ENCODE measurements around the gene ZNF805.

DNA sequence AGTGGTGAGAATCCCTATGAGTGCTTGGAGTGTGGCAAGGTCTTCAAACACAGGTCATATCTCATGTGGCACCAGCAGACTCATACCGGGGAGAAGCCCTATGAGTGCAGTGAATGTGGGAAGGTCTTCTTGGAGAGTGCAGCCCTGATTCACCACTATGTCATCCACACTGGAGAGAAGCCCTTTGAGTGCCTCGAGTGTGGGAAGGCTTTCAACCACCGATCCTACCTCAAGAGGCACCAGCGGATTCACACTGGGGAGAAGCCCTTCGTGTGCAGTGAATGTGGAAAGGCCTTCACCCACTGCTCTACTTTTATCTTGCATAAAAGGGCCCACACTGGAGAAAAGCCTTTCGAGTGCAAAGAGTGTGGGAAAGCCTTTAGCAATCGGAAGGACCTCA lies 28.3 kb upstream of the ZNF805 start:
- TF ChIP-seq, protein P1, sequence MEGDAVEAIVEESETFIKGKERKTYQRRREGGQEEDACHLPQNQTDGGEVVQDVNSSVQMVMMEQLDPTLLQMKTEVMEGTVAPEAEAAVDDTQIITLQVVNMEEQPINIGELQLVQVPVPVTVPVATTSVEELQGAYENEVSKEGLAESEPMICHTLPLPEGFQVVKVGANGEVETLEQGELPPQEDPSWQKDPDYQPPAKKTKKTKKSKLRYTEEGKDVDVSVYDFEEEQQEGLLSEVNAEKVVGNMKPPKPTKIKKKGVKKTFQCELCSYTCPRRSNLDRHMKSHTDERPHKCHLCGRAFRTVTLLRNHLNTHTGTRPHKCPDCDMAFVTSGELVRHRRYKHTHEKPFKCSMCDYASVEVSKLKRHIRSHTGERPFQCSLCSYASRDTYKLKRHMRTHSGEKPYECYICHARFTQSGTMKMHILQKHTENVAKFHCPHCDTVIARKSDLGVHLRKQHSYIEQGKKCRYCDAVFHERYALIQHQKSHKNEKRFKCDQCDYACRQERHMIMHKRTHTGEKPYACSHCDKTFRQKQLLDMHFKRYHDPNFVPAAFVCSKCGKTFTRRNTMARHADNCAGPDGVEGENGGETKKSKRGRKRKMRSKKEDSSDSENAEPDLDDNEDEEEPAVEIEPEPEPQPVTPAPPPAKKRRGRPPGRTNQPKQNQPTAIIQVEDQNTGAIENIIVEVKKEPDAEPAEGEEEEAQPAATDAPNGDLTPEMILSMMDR (IDR thresholded peaks at IDR 0.05) = no peak
- TF ChIP-seq EP300 (IDR thresholded peaks at IDR 0.05) = no peak
- TF ChIP-seq POLR2A (IDR thresholded peaks at IDR 0.05; ENCODE audit: low read depth) = no peak
- TF ChIP-seq POLR2AphosphoS5 (IDR thresholded peaks at IDR 0.05) = no peak
